Bronchial epithelial cell (primary cell): Measurements from ENCODE around the gene RGSL1. TPM values are rescaled to one million over a fixed set of nuclear protein-coding genes. Genes with fewer than 3 reads are reported as not detected.
A peak's percentile ranks its signal among the peaks of the same experiment; 100 is the strongest.

Source experiments
- DNase-seq: peaks from one replicate; pipeline ENCODE4 v3.0.0-alpha.2; 2010; ENCODE audit warnings: low read depth
- FAIRE-seq: peaks from 2 replicates; lab custom pipeline; 2011; peaks lifted over from hg19 to GRCh38; lab: Jason Lieb, UNC
- H3K27me3 ChIP-seq: 2 replicates; pipeline ENCODE4 v1.5.1; 2011; ENCODE audit warnings: low read length; ENCODE audit not compliant: control insufficient read depth, insufficient read depth
- H3K36me3 ChIP-seq: 2 replicates; pipeline ENCODE4 v1.5.1; 2011; ENCODE audit warnings: low read length; ENCODE audit not compliant: control insufficient read depth, insufficient read depth
- H3K4me3 ChIP-seq: 2 replicates; pipeline ENCODE4 v1.5.1; 2011; ENCODE audit warnings: mild to moderate bottlenecking, low read depth, low read length, control low read depth
- CTCF ChIP-seq: IDR thresholded peaks from 2 replicates; pipeline ENCODE4 v1.5.1; 2011; ENCODE audit warnings: mild to moderate bottlenecking, moderate library complexity, low read length, control low read depth, inconsistent platforms; ENCODE audit not compliant: insufficient read depth, severe bottlenecking
- total RNA-seq: library from RNA; depleted of rRNA; stranded (reverse); fragments of >200 nt; gene quantifications from 2 replicates; pipeline ENCODE4 v1.2.1, GENCODE V29; 2014

The RGSL1 gene
- total RNA-seq, 1 donor from 2014 or later: not detected

GRCh38 chr1:182589520-182589919 is 139.6 kb downstream of the RGSL1 start:
- TF ChIP-seq CTCF: no peak
- no peak overlapping the region for H3K4me3 ChIP-seq
- no peak for FAIRE-seq
- no peak for DNase-seq
- H3K27me3 ChIP-seq: no peaks in the 10 kb centered on the region
- H3K36me3 ChIP-seq: no peaks in the 10 kb centered on the region

DNA sequence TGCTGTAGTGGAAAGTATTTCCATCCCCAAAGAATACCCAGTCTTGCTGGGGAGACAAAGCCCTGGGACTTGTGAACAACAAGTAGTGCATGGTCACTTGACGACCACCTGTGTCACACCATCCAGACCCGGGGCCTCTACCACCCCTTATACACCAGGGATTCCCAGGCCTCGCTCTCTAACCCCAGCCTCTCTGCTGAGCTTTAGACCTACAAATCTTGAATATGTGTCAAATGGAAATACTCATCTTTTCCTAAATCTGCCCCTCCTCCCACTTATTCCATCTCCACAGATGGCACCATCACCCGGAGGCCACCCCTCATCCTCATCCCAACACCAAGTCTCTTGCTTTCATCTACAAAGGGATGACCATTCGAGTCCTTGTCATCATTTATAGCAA is 140.0 kb downstream of the RGSL1 start:
- TF ChIP-seq CTCF: no peak
- Histone ChIP-seq H3K27me3 (no peaks in the 10 kb centered on the region), H3K36me3 (no peaks in the 10 kb centered on the region), H3K4me3 (no peak overlapping the region)
- FAIRE-seq: no peak
- DNase-seq: no peak

- no peak for FAIRE-seq
- DNase-seq: peak; percentile 58
- H3K36me3 ChIP-seq: peaks cover 5% of the 10 kb centered on the region
- H3K27me3 ChIP-seq: no peaks in the 10 kb centered on the region
- no peak overlapping the region for H3K4me3 ChIP-seq
- TF ChIP-seq CTCF: peak; percentile 81
Observed at GRCh38 chr1:182595641-182596240, 145.8 kb downstream of the RGSL1 start.

GRCh38 chr1:182596934-182597333 is 147.0 kb downstream of the RGSL1 start:
- Histone ChIP-seq H3K27me3 (no peaks in the 10 kb centered on the region), H3K4me3 (no peak overlapping the region), H3K36me3 (peaks cover 11% of the 10 kb centered on the region)
- TF ChIP-seq CTCF: no peak
- no peak for DNase-seq
- no peak for FAIRE-seq

- no peak for TF ChIP-seq CTCF
- no peak for FAIRE-seq
- DNase-seq: peak; percentile 44
- Histone ChIP-seq H3K36me3 (peaks cover 11% of the 10 kb centered on the region), H3K27me3 (no peaks in the 10 kb centered on the region), H3K4me3 (no peak overlapping the region)
Observed at GRCh38 chr1:182598296-182598695, 148.3 kb downstream of the RGSL1 start.

DNA sequence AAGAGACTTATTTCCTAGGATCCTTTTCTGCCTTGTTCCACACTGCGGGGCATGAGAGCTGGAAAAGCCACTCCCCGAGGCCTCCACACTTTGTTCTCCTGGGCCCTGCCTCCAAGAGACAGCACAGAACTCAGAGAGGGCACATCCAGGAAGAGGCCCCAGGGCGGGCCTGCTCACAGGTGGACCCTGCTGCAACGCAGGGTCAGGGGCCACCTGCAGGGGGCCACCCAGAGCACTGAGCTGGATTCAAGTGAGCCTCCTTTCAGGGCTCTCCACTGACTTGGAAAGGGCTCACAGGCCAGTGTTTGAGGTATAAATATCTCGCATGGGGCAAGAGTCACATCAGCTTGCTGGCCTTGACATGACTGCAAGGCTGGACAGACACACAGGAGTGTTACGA is 149.4 kb downstream of the RGSL1 start:
- H3K27me3 ChIP-seq: no peaks in the 10 kb centered on the region
- peaks cover 11% of the 10 kb centered on the region for H3K36me3 ChIP-seq
- H3K4me3 ChIP-seq: no peak overlapping the region
- peak; percentile 44 for TF ChIP-seq CTCF
- DNase-seq: no peak
- no peak for FAIRE-seq
